Measurements from ENCODE around the gene PCDHA10.

DNA sequence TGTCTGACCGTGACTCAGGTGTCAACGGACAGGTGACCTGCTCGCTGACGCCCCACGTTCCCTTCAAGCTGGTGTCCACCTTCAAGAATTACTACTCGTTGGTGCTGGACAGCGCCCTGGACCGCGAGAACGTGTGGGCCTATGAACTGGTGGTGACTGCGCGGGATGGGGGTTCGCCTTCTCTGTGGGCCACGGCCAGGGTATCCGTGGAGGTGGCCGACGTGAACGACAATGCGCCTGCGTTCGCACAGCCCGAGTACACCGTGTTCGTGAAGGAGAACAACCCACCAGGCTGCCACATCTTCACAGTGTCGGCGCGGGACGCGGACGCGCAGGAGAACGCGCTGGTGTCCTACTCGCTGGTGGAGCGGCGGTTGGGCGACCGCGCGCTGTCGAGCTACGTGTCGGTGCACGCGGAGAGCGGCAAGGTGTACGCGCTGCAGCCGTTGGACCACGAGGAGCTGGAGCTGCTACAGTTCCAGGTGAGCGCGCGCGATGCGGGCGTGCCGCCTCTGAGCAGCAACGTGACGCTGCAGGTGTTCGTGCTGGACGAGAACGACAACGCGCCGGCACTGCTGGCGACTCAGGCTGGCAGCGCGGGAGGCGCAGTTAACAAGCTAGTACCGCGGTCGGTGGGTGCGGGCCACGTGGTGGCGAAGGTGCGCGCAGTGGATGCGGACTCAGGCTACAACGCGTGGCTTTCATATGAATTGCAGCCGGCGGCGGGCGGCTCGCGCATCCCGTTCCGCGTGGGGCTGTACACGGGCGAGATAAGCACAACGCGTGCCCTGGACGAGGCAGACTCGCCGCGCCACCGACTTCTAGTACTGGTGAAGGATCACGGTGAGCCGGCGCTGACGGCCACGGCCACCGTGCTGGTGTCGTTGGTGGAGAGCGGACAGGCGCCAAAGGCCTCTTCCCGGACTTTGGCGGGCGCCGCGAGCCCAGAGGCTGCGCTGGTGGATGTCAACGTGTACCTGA is 14.8 kb downstream of the PCDHA10 start:
- TF ChIP-seq, protein P1, sequence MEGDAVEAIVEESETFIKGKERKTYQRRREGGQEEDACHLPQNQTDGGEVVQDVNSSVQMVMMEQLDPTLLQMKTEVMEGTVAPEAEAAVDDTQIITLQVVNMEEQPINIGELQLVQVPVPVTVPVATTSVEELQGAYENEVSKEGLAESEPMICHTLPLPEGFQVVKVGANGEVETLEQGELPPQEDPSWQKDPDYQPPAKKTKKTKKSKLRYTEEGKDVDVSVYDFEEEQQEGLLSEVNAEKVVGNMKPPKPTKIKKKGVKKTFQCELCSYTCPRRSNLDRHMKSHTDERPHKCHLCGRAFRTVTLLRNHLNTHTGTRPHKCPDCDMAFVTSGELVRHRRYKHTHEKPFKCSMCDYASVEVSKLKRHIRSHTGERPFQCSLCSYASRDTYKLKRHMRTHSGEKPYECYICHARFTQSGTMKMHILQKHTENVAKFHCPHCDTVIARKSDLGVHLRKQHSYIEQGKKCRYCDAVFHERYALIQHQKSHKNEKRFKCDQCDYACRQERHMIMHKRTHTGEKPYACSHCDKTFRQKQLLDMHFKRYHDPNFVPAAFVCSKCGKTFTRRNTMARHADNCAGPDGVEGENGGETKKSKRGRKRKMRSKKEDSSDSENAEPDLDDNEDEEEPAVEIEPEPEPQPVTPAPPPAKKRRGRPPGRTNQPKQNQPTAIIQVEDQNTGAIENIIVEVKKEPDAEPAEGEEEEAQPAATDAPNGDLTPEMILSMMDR (IDR thresholded peaks at IDR 0.05), result no peak
- no peak for TF ChIP-seq POLR2A (IDR thresholded peaks at IDR 0.05)

All from right lobe of liver (tissue), 4 donors.